OCI-LY3 (cell line): Measurements from ENCODE around the gene HMGN4.

Source experiments
- H2AFZ ChIP-seq: fragments of 200-600, 300-600 bp; shearing (Covaris generic); 2 replicates; pipeline ENCODE4 v1.6.0; 2014; ENCODE audit warnings: antibody characterized with exemption, low read depth, low read length
- H3K27ac ChIP-seq: fragments of 200-600, 300-600 bp; sonication (generic); 2 replicates; pipeline ENCODE4 v1.5.1; 2014; ENCODE audit warnings: mild to moderate bottlenecking, low read length, moderate library complexity, mixed read lengths
- H3K27me3 ChIP-seq: fragments of 200-600, 300-600 bp; sonication (generic); 2 replicates; pipeline ENCODE4 v1.6.1; 2014; ENCODE audit warnings: low read depth, low read length, mixed read lengths
- H3K36me3 ChIP-seq: fragments of 200-600, 300-600 bp; sonication (generic); replicated peaks from 2 replicates; pipeline ENCODE3; 2014; ENCODE audit warnings: low read depth, low read length, mixed read lengths
- H3K4me1 ChIP-seq: fragments of 300-600, 200-600 bp; sonication (generic); 2 replicates; pipeline ENCODE4 v1.6.1; 2014; ENCODE audit warnings: low read length, mixed read lengths
- H3K4me2 ChIP-seq: fragments of 200-600, 300-600 bp; sonication (generic); 2 replicates; pipeline ENCODE4 v1.6.1; 2014; ENCODE audit warnings: low read length, mixed read lengths
- H3K4me3 ChIP-seq: fragments of 300-600, 200-600 bp; sonication (generic); 2 replicates; pipeline ENCODE4 v1.5.1; 2014; ENCODE audit warnings: antibody characterized with exemption, mild to moderate bottlenecking, low read length, moderate library complexity
- H3K79me2 ChIP-seq: fragments of 300-600, 200-600 bp; shearing (Covaris generic); 2 replicates; pipeline ENCODE4 v1.6.1; 2014; ENCODE audit warnings: mild to moderate bottlenecking, low read length, mixed read lengths
- H3K9ac ChIP-seq: fragments of 300-600, 200-600 bp; shearing (Covaris generic); 2 replicates; pipeline ENCODE4 v1.6.0; 2014; ENCODE audit warnings: mild to moderate bottlenecking, low read length, moderate library complexity
- H3K9me3 ChIP-seq: fragments of 200-600, 300-600 bp; shearing (Covaris generic); 2 replicates; pipeline ENCODE4 v1.6.1; 2014; ENCODE audit warnings: low read length, mixed read lengths; ENCODE audit not compliant: insufficient read depth
- H4K20me1 ChIP-seq: fragments of 200-600, 300-600 bp; sonication (generic); 2 replicates; pipeline ENCODE4 v1.6.1; 2016; ENCODE audit warnings: low read length, mixed read lengths; ENCODE audit not compliant: insufficient read depth
- CTCF ChIP-seq: fragments of 200-600, 300-600 bp; sonication (generic); IDR thresholded peaks from 2 replicates; pipeline ENCODE4 v1.5.1; 2014; ENCODE audit warnings: antibody characterized with exemption, low read length, low read depth
- EZH2phosphoT487 ChIP-seq: fragments of 200-600 bp; shearing (Covaris generic); IDR thresholded peaks from 2 replicates; pipeline ENCODE4 v1.6.1; 2018; ENCODE audit warnings: antibody characterized with exemption, mixed run types, low read depth

The HMGN4 gene

DNA sequence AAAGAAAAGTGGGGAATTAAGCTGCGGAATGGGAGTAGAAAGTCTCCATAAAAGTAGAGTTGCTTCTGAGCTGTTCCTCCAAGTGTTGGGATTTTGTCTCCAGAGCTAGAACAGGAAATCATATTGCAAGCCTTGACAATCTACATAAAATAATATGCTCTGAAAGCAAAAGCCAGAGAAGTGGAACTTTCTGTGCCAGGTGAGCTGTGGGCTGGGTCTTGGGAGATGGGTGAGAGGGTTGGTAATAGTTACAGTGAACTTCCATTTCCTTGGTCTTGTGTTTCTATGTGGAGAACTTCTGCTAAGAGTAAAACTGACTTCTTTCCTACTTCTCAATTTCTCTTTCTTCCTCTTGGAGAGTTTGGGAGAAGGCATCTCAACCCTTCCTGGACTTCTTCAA is 6.3 kb upstream of the HMGN4 start:
- H4K20me1 ChIP-seq, result no peaks in the 10 kb centered on the region
- peak overlapping the region; percentile 64 for H3K4me2 ChIP-seq
- no peaks in the 10 kb centered on the region for H3K9me3 ChIP-seq
- 0 out of 2 replicates have a peak overlapping the region, but pooled peaks have one; percentile 22 for H3K27ac ChIP-seq
- H3K9ac ChIP-seq, result no peak overlapping the region
- no peak for TF ChIP-seq EZH2phosphoT487
- TF ChIP-seq CTCF, result no peak
- peaks cover 37% of the 10 kb centered on the region for H3K4me1 ChIP-seq
- H3K79me2 ChIP-seq, result no peaks in the 10 kb centered on the region
- H3K4me3 ChIP-seq, result no peak overlapping the region
- no peak overlapping the region for H2AFZ ChIP-seq
- H3K27me3 ChIP-seq, result no peaks in the 10 kb centered on the region
- no peaks in the 10 kb centered on the region for H3K36me3 ChIP-seq

GRCh38 chr6:26532699-26533531 is 5.3 kb upstream of the HMGN4 start:
- H3K4me1 ChIP-seq, result peaks cover 37% of the 10 kb centered on the region
- no peaks in the 10 kb centered on the region for H3K9me3 ChIP-seq
- H4K20me1 ChIP-seq, result no peaks in the 10 kb centered on the region
- H3K9ac ChIP-seq, result peak overlapping the region; percentile 83
- peak overlapping the region; percentile 95 for H3K4me3 ChIP-seq
- peak overlapping the region; percentile 82 for H3K27ac ChIP-seq
- TF ChIP-seq EZH2phosphoT487 (no peak), CTCF (no peak)
- no peaks in the 10 kb centered on the region for H3K27me3 ChIP-seq
- peak overlapping the region; percentile 85 for H3K4me2 ChIP-seq
- H3K36me3 ChIP-seq, result no peaks in the 10 kb centered on the region
- H3K79me2 ChIP-seq, result no peaks in the 10 kb centered on the region
- H2AFZ ChIP-seq, result peak overlapping the region; percentile 91

DNA sequence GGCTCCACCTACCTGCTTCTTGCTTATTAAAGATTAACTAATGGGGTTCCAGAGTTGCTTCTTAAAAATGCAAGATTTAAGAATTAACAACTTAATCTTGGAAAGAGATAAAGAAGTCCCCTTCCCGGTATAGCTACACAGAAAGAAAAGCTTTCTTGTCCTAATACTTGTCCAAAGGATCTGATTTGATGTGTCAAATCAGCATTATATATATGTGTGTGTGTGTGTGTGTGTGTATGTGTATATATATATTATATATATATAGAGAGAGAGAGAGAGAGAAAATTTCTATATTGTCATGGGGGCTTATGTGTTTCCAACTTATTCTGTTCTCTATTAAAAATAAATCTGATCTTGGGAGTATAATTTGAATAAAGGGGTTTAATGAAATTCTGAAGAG is 4.6 kb upstream of the HMGN4 start:
- no peaks in the 10 kb centered on the region for H3K27me3 ChIP-seq
- TF ChIP-seq CTCF (no peak), EZH2phosphoT487 (no peak)
- H3K36me3 ChIP-seq, result no peaks in the 10 kb centered on the region
- H3K79me2 ChIP-seq, result peaks cover 4% of the 10 kb centered on the region
- peak overlapping the region; percentile 91 for H2AFZ ChIP-seq
- no peaks in the 10 kb centered on the region for H3K9me3 ChIP-seq
- H3K4me3 ChIP-seq, result peak overlapping the region; percentile 95
- H3K4me1 ChIP-seq, result peaks cover 31% of the 10 kb centered on the region
- no peaks in the 10 kb centered on the region for H4K20me1 ChIP-seq
- H3K27ac ChIP-seq, result peak overlapping the region; percentile 82
- peak overlapping the region; percentile 85 for H3K4me2 ChIP-seq
- peak overlapping the region; percentile 83 for H3K9ac ChIP-seq

DNA sequence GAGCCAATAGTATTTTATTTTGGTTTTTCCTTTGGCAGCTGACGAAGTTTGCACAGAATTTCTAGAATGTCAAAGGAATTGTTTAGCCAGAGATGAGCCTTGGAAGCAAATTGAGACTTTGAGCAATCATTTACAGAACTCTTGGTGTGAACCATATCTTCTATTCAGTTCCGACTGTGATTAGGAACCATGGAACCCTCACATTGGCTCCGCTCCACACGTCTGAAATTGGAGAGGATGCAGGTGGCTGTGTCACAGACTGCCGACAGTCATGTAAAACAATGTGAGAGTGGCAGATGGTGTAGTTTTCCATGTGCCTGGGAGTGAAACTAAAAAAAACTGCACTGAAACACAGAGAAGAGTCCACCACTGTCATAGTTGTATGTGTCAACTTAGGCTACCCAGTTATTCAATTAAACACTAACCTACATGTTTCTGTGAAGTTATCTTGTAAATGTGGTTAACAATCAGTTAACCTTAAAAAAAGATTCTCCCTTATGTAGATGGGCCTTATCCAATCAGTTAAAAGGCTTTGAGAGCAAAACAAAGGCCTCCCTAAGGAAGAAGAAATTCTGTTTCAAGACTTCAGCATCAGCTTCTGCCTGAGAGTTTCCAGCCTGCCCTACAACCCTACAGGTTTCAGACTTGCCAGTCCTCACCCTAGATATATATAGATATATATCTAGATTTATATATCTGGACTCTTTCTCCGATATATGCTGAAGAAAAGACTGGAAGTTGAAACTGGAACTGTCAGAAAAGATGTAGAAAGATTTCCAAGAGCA is 3.3 kb upstream of the HMGN4 start:
- Histone ChIP-seq H3K4me2 (peak overlapping the region; percentile 51), H3K27ac (peak overlapping the region; percentile 44), H3K4me1 (peaks cover 27% of the 10 kb centered on the region), H4K20me1 (no peaks in the 10 kb centered on the region), H3K9ac (peak overlapping the region; percentile 27; the same call in 1 of the 2 replicates), H3K4me3 (peak overlapping the region; percentile 44), H3K27me3 (no peaks in the 10 kb centered on the region), H3K9me3 (no peaks in the 10 kb centered on the region), H3K36me3 (no peaks in the 10 kb centered on the region), H3K79me2 (peaks cover 17% of the 10 kb centered on the region), H2AFZ (0 out of 2 replicates have a peak overlapping the region, but pooled peaks have one; percentile 9)
- TF ChIP-seq CTCF, result no peak
- no peak for TF ChIP-seq EZH2phosphoT487
